ENCODE results near the gene GFRA1. TPM values are rescaled to one million over a fixed set of nuclear protein-coding genes. Genes with fewer than 3 reads are reported as not detected.
A peak's percentile ranks its signal among the peaks of the same experiment; 100 is the strongest.

GFRA1 gene
- total RNA-seq, 1 donor from 2014 or later: 5.9 TPM

DNA sequence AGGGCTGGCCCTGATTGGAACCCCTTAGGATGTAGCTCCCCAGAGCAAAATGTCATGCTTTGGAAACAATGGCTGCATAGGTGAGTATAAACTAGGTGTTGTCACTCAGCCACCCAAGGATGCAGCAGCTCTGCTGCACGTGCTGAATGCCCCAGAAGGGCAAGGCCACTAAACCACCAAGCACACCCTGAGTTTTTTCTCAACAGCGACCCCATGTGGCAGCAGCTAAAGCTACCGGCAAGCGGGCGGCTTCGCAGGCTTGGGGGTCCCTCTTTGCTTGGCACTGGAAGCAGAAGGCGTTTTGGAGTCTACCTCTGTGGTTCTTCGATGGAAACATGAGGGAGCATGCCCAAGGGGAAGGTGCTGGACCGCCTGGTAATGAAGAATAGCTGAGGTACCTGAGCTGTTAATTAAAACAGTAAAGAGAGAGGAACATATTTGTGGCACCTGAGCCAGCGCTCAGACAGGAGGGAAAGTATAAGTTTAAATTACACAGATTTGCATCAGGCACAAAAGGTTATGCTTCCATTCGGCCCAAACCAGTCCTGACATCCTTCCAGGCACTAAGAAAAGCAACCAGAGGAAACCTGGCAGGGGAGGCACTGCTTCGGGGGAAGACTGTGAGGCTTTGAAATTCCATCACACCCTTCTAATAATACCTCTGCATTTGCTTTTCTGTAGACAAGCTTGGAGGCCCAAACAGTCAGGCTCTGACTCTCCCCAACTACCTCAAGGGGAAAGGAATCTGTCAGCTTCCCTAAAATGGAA is 152.1 kb downstream of the GFRA1 start:
- DNase-seq (no peak), ATAC-seq (ENCODE audit: poor library complexity) (no peak)
- intact Hi-C loops (cut with DNase I): no loop called here

DNA sequence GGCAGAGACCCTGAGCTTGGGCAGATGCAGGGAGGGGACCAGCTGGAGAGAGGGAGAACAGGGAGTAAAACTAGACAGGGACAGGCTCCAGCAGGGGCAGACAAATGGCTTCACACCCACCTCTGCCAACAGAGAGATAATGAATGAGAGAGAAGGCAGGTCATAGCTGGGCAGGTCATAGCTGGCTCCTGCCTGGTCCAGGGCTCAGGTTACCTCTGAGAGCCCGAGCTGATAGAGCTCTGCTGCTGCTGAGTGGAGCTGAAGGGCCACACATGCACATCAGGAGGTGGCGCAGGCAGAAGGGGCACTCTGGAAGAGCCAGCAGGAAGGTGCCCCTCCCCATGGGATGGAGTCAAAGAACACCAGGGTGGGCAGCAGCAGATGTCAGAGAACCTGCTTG is 154.2 kb downstream of the GFRA1 start:
- intact Hi-C loops (cut with DNase I): no loop called here
- no peak for DNase-seq
- peak; percentile 20 for ATAC-seq (ENCODE audit: poor library complexity)

DNA sequence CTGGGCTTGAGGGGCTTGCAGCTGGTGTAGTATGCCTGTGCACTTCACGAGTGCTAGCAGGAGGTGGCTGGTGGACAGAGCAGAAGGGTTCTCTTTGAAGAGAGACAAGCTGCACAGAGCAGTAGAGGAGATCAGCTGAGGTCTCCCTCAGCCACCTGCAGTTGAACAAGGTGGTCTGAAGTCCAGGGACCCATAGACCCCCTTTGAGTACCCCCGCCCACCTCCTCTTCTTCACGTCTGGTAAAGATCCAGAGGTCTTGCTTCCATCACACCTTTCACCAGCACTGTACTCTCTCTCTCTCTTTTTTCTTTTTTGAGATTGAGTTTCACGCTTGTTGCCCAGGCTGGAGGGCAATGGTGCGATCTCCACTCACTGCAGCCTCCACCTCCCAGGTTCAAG is 157.2 kb downstream of the GFRA1 start:
- DNase-seq: no peak
- intact Hi-C loops (cut with DNase I): no loop called here
- ATAC-seq (ENCODE audit: poor library complexity): no peak

GRCh38 chr10:116115036-116115641 is 157.9 kb downstream of the GFRA1 start:
- ATAC-seq (ENCODE audit: poor library complexity) (no peak), DNase-seq (no peak)
- intact Hi-C loops (cut with DNase I): no loop called here

GRCh38 chr10:116113721-116114501 is 159.1 kb downstream of the GFRA1 start:
- DNase-seq (no peak), ATAC-seq (ENCODE audit: poor library complexity) (no peak)
- intact Hi-C loops (cut with DNase I): no loop called here

DNA sequence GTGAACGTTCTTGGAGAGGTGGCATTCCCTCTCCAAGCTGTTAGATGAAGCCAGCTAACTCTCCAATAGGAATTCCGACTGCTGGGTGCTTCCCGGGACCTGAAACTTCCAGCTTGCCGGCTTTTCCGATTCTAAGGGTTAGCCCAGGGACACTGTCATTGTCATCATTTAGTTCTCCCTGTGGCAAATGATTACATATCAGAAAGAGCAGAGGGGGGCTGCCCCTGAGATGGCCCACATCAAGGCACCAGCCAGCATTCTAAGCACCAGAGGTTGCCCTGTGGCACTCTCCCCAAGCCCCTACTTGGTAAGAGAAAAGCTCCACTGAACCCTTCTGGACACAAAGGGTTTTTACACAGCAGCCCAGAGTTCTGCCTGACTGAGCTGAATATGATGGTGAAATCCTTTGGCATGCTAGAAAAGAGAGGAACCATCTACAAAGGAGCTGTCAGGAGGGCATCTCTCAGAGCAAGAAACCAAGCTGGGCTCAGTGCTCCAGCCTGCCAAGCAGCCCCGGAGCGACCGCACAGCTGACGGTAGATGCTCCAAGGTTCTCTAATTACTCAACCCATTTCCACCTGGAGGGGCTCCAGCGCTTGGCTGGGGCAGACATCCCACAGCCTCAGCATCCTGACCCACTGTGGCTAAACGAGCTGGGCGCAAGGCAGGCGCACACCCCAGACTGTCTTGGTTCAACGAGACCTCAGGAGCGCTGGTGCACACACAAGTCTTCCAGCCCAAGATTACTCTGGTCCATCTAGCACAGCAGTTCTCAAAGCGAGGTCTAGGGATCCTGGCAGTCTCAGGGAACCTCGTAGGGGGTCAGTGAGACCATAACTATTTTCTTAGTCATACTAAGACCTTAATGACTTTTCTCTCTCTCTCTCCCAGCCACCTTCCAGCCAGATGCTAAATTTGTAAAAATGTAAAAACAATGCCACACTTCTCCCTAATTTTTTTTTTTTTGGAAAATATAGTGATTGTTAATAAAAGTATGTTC is 160.5 kb downstream of the GFRA1 start:
- intact Hi-C loops (cut with DNase I): no loop called here
- DNase-seq (no peak), ATAC-seq (ENCODE audit: poor library complexity) (no peak)

DNA sequence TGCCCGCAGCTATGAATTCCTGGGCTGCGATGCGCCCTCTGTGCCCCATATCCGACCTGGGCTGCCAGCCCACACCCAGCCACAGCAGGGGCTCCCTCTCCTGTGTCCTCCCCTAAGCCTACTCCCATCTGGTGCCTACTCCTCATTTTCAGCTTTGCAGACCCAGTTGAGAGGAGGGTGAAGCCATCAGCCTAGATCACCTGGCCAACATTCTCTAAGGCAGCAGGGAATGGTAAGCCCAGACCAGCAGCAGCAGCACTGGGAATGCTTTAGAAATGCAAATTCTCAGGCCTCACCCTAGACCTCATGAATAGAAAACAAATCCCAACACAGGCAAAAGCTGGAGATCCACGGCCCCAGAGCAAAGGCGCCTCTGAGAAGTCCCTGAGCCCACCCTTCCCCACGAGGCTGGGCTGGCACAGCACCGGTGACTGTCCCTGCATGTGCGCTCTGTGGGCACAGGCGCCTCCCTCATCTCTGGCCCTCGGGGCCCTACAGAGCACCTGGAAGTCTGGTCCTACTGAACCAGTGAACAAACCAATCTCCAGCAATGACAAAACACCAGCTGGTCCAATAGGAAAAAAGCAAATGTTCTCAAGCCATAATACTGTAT is 161.4 kb downstream of the GFRA1 start:
- ATAC-seq (ENCODE audit: poor library complexity) (no peak), DNase-seq (no peak)
- intact Hi-C loops (cut with DNase I): no loop called here

- intact Hi-C loops (cut with DNase I): no loop called here
- ATAC-seq (ENCODE audit: poor library complexity) (no peak), DNase-seq (no peak)
Observed at GRCh38 chr10:116110736-116111135, 162.3 kb downstream of the GFRA1 start.

DNA sequence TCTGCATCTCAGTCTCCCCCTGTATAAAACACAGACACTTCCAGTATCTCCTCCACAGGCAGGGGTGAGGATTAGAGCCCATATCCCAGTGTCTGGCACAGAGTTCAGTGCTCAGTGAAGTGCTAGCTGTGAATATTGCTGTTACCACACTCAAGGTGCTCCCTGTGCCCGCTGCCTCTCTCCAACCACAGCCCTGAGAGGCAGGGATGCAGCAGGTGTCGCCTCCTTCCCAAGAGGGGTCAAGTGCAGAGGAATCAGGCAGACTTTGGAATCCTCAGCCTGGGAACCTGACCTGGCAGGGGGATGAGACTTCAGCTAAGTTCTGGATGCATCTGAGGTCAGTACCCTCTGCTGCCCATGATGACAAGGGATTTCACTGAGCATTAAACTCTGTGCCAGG is 163.1 kb downstream of the GFRA1 start:
- ATAC-seq (ENCODE audit: poor library complexity) (no peak), DNase-seq (no peak)
- intact Hi-C loops (cut with DNase I): no loop called here

DNA sequence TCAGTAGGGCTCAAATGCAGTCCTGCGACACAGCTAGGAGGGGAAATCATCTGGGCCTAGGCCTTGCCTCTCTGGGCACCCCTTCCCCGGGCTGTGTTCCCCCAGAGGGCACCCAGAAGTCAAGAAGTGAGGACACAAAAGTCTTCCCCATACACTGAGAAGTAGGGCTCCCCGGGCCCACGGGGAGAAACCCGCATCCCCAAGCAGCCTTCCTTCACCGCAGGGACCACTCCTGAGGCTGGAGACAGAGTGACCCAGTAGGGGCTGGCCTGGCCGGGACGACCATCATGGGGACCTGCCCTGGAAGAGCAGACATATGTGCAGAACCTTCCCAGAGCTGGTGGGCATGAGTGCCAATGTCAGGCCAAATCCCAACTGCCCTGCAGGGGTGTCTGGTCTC is 163.5 kb downstream of the GFRA1 start:
- DNase-seq (no peak), ATAC-seq (ENCODE audit: poor library complexity) (no peak)
- intact Hi-C loops (cut with DNase I): no loop called here

DNA sequence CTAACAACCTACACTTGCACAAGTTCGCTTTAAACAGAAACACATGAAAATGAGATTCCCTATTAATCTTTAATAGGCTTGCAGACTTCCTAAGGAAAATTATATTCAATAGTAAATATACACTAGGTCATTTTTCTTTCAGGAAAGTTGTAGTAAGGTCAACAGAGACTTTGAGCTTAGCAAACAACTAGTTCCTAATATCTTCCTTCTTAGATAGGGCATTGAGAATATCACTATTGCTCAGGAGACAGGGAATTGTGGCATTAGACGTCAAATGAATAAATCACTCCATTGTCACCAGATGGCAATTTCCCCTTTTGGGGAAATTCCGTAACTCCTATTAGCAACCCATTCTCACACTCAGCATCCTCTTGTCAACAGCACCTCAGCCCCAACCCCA is 164.9 kb downstream of the GFRA1 start:
- DNase-seq (no peak), ATAC-seq (ENCODE audit: poor library complexity) (no peak)
- intact Hi-C loops (cut with DNase I): no loop called here

- DNase-seq: no peak
- intact Hi-C loops (cut with DNase I): no loop called here
- no peak for ATAC-seq (ENCODE audit: poor library complexity)
Observed at GRCh38 chr10:116106611-116107010, 166.4 kb downstream of the GFRA1 start.

- intact Hi-C loops (cut with DNase I): no loop called here
- ATAC-seq (ENCODE audit: poor library complexity): no peak
- no peak for DNase-seq
Observed at GRCh38 chr10:116105264-116105663, 167.7 kb downstream of the GFRA1 start.

DNA sequence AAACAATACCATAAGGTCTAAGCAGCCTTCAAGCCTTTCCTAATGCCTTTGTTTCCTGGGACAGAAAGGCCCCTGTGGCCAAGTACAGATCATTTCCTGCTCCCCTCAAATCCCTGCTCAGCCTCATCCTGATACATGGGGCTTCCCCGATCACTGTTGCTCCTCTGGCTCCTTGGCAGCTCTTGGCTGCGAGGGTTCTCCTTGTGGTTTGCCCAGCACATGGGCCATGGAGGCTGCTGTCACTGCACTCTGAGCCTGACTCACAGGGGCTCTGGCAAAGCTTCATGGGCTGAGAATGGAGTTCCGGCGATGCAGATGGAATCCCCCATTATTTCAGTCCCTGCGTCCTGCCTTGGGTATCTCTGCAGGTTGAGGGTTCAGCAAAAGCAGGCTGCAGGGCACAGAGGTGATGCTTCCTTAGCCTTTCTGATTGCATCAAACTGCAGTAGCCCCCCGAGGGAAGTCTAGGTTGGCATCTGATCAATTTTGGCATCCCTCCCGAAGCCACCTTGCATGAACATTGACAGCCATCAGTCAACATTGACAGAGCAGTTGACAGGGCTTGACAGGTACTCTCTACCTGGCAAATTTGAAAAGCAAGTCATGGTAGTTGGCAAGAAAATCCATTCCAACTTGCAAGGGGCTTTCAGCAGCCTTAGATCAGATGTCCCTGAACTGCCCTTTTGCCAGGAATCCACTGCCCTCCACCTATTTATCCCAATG is 168.6 kb downstream of the GFRA1 start:
- intact Hi-C loops (cut with DNase I): no loop called here
- ATAC-seq (ENCODE audit: poor library complexity): no peak
- no peak for DNase-seq

- intact Hi-C loops (cut with DNase I): no loop called here
- DNase-seq: no peak
- no peak for ATAC-seq (ENCODE audit: poor library complexity)
Observed at GRCh38 chr10:116103668-116104067, 169.3 kb downstream of the GFRA1 start.

DNA sequence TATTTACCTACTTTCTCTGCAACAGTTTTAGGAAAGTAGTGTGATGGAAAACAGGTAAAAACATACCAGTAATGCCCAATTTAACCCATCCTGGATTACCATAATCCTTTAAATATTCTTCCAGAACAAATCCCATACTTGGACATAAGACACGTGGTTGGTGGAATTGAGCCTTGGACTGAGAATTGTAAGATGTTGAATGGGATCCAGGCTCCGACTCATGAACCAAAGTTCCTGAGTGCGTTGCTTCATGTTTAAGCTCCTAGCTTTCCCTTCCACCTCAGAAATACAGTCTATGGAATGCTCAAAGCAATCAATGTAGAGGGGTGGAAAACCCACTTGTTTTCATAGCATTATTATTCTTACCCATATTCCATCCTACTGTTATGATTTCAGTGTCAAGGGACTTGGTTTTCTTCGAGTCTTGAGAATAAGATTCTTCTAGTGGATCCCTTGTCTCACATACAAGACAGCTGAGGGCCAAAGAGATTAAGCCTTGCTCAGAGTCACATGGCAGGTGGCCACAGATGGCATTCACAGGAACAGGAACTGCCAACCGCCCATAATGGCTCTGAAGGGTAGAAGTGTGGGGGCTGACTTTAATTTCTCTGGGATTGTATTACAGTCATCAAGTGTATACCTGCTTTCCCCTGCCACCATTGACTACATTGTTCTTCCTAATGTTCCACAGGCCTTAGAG is 171.2 kb downstream of the GFRA1 start:
- DNase-seq: no peak
- intact Hi-C loops (cut with DNase I): no loop called here

DNA sequence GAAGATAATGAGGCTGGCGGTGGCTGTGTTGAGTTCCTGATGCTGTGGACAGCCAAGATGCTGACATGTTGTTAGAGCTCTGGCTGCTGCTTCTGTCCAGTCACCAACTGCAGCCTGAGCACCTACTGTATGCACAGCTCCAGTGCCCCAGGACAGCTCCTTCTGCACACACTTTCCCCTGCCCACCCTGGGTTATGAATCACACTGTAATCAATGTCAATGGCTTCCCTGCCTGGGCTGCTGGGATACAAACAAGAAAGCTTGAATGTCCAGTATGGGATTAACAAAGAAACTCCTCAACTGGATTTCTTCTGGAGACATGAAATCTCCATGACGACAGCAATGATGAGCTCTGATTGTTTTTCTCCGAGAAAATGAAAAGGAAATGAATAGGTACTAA is 172.0 kb downstream of the GFRA1 start:
- intact Hi-C loops (cut with DNase I): no loop called here
- no peak for ATAC-seq (ENCODE audit: poor library complexity)
- no peak for DNase-seq

More for the DNA sequence above, 171.2 kb downstream of the GFRA1 start:
- no peak for ATAC-seq (ENCODE audit: poor library complexity)

All from Right ventricle myocardium superior (tissue), 1 donor.